Pericardium fibroblast (primary cell): Measurements from ENCODE around the gene MAGED2. TPM values are rescaled to one million over a fixed set of nuclear protein-coding genes. Genes with fewer than 3 reads are reported as not detected.

Source experiments
- total RNA-seq: library from RNA; depleted of rRNA; stranded (reverse); fragments of >200 nt; gene quantifications from 2 replicates; pipeline ENCODE4 v1.2.3, GENCODE V29; 2015

Gene MAGED2
- 377 and 514 TPM in 2 replicates for total RNA-seq

GRCh38 chrX:54807524-54808108 is at the start of gene MAGED2:
Gene MAGED2 (plus strand): TSS chrX:54807745. CDS start chrX:54809332, 1,587 bp downstream.

GRCh38 chrX:54798137-54798536 is 9.4 kb upstream of the MAGED2 start, which contains the start of gene ITIH6:
Gene ITIH6 (minus strand): TSS chrX:54798255. CDS start chrX:54798210, 45 bp downstream.

Other genes starting within 250 kb of the MAGED2 start
- gene ITIH6, start 9.5 kb upstream of the MAGED2 start, total RNA-seq, result not detected in 2 replicates
- 15.2 and 24.0 TPM in 2 replicates for gene TRO, start 113.1 kb downstream of the MAGED2 start, total RNA-seq
- gene PFKFB1, start 186.4 kb downstream of the MAGED2 start, total RNA-seq, result 0.23 and 0.43 TPM in 2 replicates
- gene APEX2, start 192.6 kb downstream of the MAGED2 start, total RNA-seq, result 9.8 and 11.9 TPM in 2 replicates
- not detected in 2 replicates for gene ALAS2, start 223.2 kb downstream of the MAGED2 start, total RNA-seq